ENCODE results near the gene PALLD.

DNA sequence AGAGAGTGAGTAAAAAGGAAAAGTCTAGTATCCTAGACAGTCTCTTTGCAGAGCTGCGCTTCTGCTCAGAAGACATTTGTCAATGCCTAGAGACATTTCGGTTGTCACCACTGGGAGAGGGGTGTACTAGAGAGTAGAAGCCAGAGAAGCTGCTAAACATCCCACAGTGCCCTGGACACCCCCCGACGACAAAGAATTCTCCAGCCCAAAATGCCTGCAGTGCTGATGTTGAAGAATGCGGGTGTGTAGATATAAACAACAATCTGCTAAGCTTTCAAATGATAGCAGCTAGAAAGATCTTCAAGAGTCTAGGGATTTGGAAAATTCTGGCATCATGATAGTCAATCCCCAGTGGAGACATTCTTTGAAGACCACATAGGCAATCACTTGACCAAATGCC lies 90.1 kb downstream of the PALLD start:
- TF ChIP-seq, protein P1, sequence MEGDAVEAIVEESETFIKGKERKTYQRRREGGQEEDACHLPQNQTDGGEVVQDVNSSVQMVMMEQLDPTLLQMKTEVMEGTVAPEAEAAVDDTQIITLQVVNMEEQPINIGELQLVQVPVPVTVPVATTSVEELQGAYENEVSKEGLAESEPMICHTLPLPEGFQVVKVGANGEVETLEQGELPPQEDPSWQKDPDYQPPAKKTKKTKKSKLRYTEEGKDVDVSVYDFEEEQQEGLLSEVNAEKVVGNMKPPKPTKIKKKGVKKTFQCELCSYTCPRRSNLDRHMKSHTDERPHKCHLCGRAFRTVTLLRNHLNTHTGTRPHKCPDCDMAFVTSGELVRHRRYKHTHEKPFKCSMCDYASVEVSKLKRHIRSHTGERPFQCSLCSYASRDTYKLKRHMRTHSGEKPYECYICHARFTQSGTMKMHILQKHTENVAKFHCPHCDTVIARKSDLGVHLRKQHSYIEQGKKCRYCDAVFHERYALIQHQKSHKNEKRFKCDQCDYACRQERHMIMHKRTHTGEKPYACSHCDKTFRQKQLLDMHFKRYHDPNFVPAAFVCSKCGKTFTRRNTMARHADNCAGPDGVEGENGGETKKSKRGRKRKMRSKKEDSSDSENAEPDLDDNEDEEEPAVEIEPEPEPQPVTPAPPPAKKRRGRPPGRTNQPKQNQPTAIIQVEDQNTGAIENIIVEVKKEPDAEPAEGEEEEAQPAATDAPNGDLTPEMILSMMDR (IDR thresholded peaks at IDR 0.05), result no peak
- TF ChIP-seq POLR2AphosphoS5 (IDR thresholded peaks at IDR 0.05; ENCODE audit: low read depth, low read length) (no peak), TCF7L2 (IDR thresholded peaks at IDR 0.05; ENCODE audit: low read depth, low read length) (no peak)

Data from Panc1 (cell line).